Posterior cingulate gyrus (tissue), 11 donors: Measurements from ENCODE around the gene ASZ1.
A peak's percentile ranks its signal among the peaks of the same experiment; 100 is the strongest.
"Not testable (repeated sequence)": the region's sequence is repeated elsewhere in the genome, so short reads cannot be mapped to it uniquely, and the experiment has no call there.

Experiments
- DNase-seq, 10 donors: peaks; one replicate each; pipeline versions ENCODE4 v3.0.0 to v3.0.0-alpha.2; 2020 to 2021; ENCODE audit warnings: mixed read lengths in 3 of 10
- intact Hi-C: fragments of 100-400 bp; cut with DNase I; formaldehyde crosslinking; loops from one replicate; pipeline ENCODE4 v1.15.1; 2023

The ASZ1 gene, protein sequence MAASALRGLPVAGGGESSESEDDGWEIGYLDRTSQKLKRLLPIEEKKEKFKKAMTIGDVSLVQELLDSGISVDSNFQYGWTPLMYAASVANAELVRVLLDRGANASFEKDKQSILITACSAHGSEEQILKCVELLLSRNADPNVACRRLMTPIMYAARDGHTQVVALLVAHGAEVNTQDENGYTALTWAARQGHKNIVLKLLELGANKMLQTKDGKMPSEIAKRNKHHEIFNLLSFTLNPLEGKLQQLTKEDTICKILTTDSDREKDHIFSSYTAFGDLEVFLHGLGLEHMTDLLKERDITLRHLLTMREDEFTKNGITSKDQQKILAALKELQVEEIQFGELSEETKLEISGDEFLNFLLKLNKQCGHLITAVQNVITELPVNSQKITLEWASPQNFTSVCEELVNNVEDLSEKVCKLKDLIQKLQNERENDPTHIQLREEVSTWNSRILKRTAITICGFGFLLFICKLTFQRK

GRCh38 chr7:117427258-117427701 lies at the start of gene ASZ1:
Gene ASZ1, minus strand, starts transcription at chr7:117427493. Its CDS starts 33 bp downstream, at chr7:117427460.
- DNase-seq, result peak in 1 of 10 donors; percentile 50
- intact Hi-C loops, result no loop called here

GRCh38 chr7:117476557-117477215 lies 49.4 kb upstream of the ASZ1 start:
- intact Hi-C loops, result no loop called here
- DNase-seq, result no peak

GRCh38 chr7:117472335-117472734 lies 45.0 kb upstream of the ASZ1 start:
- DNase-seq, result no peak
- intact Hi-C loops, result no loop called here

- intact Hi-C loops, result no loop called here
- peak in 2 of 10 donors; percentile 22 to 77 for DNase-seq
Observed at GRCh38 chr7:117470777-117471176, 43.5 kb upstream of the ASZ1 start.

DNA sequence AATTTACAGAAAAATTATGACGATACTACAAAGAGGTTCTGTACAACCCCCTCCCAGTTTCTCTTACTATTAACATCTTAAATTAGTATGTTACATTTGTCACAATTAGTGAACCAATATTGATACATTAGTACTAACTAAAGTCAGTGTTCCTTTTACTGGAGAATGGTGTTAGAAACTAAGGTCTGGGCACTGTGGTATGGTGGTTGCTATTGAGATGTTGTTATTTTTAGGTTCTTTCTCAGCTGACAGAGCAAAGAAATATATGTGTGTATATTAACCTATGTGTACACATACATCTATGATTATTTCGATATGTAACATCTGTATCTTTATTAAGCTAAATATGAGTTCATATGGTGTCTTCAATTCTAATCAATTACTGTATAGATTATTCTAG lies 40.9 kb upstream of the ASZ1 start:
- intact Hi-C loops, result no loop called here
- DNase-seq, result no peak

GRCh38 chr7:117460815-117461214 lies 33.5 kb upstream of the ASZ1 start:
- intact Hi-C loops, result not testable (repeated sequence)

DNA sequence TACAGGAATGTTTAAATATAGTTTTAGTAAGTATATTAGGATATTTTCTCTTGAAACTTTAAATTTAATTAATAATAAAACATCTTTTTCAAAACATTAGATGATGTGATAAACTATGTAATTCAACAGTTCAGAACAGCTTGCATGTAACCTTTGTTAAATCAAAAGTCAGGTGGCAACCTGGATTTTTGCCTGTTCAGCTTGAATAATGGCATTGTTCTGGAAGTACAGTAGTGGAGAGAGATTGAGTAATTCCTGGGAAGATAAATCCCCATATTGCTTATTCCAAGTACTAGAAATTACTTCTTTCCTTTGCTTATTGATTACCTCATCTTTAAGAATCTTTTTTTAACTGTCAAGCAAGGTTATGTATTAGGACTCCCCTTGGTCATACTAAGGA lies 32.4 kb upstream of the ASZ1 start:
- intact Hi-C loops, result loop anchor here (2.0 to 5.0 kb wide), 3 partner anchors 213 to 693 kb away; no protein-coding TSS in a partner anchor
- DNase-seq, result no peak

More at GRCh38 chr7:117460815-117461214, 33.5 kb upstream of the ASZ1 start:
- DNase-seq, result not testable (repeated sequence)

- intact Hi-C loops, result loop anchor here (2.0 to 5.0 kb wide), 3 partner anchors 213 to 694 kb away; no protein-coding TSS in a partner anchor
- no peak for DNase-seq
Observed at GRCh38 chr7:117458977-117459583, 31.8 kb upstream of the ASZ1 start.

- intact Hi-C loops, result no loop called here
- DNase-seq, result peak in 1 of 10 donors; percentile 9
Observed at GRCh38 chr7:117448655-117449054, 21.4 kb upstream of the ASZ1 start.

DNA sequence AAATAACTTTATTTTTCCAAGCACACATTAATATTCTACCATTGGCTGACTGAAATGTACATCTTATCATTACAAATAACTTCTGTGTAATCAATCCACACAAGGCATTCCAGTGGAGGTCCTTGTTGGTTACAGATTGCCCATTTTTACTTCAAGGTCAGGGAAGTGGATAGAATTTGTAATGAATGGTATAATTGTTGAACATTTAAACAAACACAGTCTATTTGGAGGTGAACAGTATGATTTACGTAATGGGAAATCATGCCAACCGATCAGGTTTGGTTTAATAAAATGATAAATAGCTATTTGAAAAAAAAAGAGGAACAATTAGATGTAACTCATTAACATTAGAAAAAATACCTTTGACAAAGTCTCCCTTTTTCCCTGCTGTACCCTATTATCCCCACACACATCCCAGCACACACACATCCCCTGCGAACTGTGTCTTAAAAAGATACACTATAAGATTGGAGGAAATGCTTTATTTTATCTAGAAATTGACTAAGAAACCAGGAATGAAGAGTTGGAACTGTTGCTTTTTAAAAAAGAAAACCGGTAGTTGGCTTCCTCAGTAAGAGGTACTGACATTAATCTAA lies 19.0 kb upstream of the ASZ1 start:
- DNase-seq, result no peak
- intact Hi-C loops, result no loop called here

GRCh38 chr7:117445206-117445605 lies 17.9 kb upstream of the ASZ1 start:
- intact Hi-C loops, result no loop called here
- no peak for DNase-seq

- intact Hi-C loops, result no loop called here
- DNase-seq, result no peak
Observed at GRCh38 chr7:117444646-117445045, 17.4 kb upstream of the ASZ1 start.

DNA sequence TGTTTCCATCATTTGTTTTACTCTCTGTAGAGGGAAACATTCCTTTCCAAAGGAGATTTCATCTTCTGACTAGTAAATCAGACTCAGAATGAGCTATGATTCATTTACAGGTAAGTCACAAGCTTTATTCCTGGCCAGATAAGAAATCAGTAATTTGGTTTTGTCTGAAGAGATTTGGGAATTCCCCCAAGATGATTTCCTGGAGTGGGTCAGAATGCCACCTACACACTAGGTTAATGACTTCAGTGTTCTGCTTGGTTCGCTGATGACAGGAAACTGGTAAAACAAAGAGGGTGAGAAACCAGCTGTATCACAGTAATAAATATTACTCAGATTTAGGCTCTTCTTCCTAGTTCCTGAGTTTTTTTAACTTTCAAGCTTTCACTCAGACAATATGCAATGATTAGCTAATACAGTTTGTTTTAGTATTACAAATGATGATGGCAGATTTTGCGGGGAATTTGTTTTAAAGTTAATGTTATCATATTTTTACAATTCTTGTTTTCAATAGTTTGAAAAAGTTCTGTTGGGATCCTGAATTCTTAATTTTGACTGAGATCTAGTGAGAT lies 8.3 kb upstream of the ASZ1 start:
- intact Hi-C loops, result no loop called here
- DNase-seq, result no peak

DNA sequence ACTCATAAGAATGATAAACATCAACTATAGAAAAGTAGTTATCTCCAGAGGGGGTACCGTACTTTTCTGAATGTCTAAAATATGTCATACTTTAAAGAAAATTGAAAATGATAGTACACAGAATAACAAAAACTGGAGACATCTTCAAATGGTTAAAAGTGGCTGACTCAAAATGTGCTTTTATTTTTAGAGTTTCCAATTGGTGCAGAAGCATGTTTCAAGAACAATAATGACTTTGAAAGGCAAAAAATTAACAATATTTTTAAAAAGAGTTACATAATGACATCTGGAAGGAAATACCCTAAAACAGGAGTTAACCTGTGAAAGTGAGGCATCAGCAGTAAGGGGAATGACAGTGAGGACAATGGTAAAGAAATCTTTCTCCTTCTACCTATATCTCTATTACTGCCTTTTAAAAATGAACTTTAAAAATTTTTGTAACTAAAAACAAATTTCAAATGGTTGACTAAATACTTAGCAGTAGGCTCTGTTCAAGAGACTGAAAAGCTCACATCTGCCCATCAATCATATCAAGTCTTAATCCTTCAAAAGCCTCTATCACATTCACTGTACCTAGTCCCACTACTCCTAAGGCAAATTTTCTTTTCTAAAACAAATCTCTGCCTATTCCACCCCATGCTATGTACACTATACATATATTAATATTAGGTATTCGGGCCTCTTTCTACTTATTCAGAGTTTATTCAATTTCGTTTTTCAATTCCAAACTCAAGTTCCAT lies 3.0 kb downstream of the ASZ1 start:
- intact Hi-C loops, result no loop called here
- no peak for DNase-seq

- DNase-seq, intact Hi-C loops: not testable (repeated sequence)
Observed at GRCh38 chr7:117414591-117414990, 12.7 kb downstream of the ASZ1 start.

DNA sequence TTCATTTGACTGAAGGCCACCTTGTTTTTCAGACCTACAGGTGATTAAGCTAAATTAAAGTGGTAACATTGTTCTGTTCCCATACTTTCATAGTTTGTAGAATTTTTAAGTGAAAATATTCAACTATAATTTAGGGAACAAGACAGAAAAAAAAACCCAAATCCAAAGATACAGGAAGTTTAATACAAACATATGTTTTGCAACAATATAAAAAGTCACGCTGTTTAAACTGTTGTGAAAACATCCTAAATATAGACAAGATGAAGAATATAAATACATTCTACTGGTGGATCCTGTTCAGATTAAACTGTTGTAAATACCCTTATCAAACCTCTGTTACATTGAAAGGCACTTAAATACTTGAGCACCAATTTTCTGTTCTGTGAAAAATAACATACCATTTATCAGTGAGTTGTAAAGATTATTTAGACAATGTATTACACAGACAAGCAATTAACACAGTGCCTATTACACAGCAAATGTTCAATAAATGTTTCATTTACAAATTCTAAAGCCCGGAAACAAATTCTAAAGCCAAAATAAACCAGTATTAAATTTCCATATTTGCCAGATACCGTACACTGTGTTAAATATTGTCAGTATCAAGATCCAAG lies 14.2 kb downstream of the ASZ1 start:
- intact Hi-C loops, result no loop called here
- DNase-seq, result no peak

DNA sequence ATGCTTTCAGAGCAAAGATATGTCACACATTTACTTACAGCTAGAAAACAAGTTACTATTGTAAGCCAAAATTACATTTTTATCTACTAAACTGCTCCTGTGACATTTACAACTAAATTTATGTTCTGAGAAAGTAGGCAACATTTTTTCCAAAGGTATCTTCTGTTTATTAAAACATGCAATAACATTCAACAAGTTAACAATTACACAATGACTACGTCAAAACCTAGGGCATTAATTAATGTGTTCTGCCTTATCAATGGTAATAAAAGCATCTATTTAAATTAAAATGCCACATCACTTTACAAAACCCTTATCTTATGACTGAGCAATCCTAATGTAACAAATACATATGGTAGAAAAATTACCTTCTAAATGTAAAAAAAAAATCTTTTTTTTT lies 14.9 kb downstream of the ASZ1 start:
- DNase-seq, result no peak

DNA sequence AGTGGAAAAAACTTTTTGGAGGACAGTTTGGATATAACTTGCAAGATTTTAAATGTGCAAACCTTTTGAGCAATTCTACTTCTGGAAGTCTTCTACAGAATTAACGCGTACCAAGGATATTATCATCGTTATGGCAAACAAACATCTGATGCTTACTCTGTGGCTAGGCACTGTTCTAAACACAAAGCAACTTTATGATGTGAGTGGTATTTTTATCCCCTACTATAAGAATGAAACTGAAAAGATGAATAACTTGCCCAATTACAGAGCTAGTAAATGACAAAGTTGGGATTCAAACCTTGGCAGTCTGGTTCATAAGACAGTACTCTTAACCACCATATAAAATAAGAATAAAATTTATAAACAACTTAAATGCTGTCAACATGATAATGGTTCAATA lies 15.8 kb downstream of the ASZ1 start:
- DNase-seq, result no peak
- intact Hi-C loops, result no loop called here

More for the DNA sequence above, 14.9 kb downstream of the ASZ1 start:
- intact Hi-C loops, result no loop called here

DNA sequence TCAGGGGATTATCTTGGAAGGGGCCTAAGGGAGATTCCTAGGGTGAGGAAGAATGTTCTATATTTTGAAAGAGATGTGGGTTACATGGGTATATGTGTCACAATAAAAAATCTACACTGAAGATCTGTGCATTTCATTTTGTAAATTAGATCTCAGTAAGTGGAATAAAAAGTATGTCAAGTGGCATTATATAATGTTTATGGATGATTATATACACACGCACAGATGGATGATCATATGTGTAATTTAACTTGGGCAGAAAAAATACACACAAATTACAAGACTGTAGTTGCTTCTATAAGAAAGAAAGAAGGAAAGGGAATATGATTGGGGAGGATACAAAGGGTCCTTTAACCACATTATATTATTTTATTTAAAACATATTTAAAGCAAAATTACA lies 18.5 kb downstream of the ASZ1 start:
- intact Hi-C loops, result no loop called here
- no peak for DNase-seq
